ENCODE data around the gene NR3C1.

DNA sequence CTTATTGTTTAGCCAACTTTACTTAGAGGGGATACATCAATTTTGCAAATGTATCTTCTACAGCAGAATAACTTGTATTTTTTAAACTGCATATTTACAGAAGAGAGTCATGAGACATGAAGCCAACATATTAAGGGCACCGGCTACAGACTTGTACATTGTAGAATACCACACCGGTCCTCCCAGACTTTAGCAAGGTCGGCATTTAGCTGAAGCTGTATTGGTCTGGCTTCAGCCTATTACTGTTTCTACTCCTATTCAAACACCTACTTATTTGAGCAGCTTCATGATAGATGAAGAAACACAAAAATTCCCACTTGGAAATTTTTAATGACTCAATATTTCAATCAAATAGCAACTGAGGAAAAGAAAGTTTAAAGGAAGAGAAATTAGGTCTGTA lies 33.0 kb downstream of the NR3C1 start:
- TF ChIP-seq, protein P1, sequence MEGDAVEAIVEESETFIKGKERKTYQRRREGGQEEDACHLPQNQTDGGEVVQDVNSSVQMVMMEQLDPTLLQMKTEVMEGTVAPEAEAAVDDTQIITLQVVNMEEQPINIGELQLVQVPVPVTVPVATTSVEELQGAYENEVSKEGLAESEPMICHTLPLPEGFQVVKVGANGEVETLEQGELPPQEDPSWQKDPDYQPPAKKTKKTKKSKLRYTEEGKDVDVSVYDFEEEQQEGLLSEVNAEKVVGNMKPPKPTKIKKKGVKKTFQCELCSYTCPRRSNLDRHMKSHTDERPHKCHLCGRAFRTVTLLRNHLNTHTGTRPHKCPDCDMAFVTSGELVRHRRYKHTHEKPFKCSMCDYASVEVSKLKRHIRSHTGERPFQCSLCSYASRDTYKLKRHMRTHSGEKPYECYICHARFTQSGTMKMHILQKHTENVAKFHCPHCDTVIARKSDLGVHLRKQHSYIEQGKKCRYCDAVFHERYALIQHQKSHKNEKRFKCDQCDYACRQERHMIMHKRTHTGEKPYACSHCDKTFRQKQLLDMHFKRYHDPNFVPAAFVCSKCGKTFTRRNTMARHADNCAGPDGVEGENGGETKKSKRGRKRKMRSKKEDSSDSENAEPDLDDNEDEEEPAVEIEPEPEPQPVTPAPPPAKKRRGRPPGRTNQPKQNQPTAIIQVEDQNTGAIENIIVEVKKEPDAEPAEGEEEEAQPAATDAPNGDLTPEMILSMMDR (optimal IDR thresholded peaks at IDR 0.05 in 1 of 3, IDR thresholded peaks at IDR 0.05 in 1 of 3, conservative IDR thresholded peaks at IDR 0.05 in 1 of 3; ENCODE audit: extremely low read depth in 1 of 3, insufficient read depth in 2 of 3, low read length in 3 of 3), result no peak
- TF ChIP-seq EZH2 (IDR thresholded peaks at IDR 0.05; ENCODE audit: low read length), result no peak

Measured in keratinocyte (primary cell).